ENCODE results near the gene ZNF268. TPM values are rescaled to one million over a fixed set of nuclear protein-coding genes. Genes with fewer than 3 reads are reported as not detected.

The ZNF268 gene
- total RNA-seq, 4 donors from 2014 or later: 13.9 to 31.9 (median 18.6) TPM

GRCh38 chr12:133172491-133172890, 8.8 kb upstream of the ZNF268 start:
- DNase-seq (ENCODE audit: low spot score in 2 of 2): no peak
- no peaks in the 10 kb centered on the region for H3K4me1 ChIP-seq
- TF ChIP-seq CTCF (IDR thresholded peaks at IDR 0.05): no peak
- no peak for TF ChIP-seq POLR2A (IDR thresholded peaks at IDR 0.05)
- TF ChIP-seq EP300 (IDR thresholded peaks at IDR 0.05): no peak
- peaks cover 0 to 87% (median 14%) of the 10 kb centered on the region in 4 donors for H3K9me3 ChIP-seq
- H3K36me3 ChIP-seq: no peaks in the 10 kb centered on the region
- H3K27me3 ChIP-seq: no peaks in the 10 kb centered on the region
- WGBS, 2 donors: 86 to 100% methylated on average over 1 of the region's 1 CpG
- H3K4me3 ChIP-seq: no peak overlapping the region
- no peak overlapping the region for H3K27ac ChIP-seq

- WGBS, 2 donors: 76 to 86% methylated on average over 1 of the region's 1 CpG
- no peak for DNase-seq (ENCODE audit: low spot score in 2 of 2)
- H3K27ac ChIP-seq: no peak overlapping the region
- peaks cover 0 to 88% (median 15%) of the 10 kb centered on the region in 4 donors for H3K9me3 ChIP-seq
- TF ChIP-seq CTCF (IDR thresholded peaks at IDR 0.05) (no peak), EP300 (IDR thresholded peaks at IDR 0.05) (no peak), POLR2A (IDR thresholded peaks at IDR 0.05) (no peak)
- no peak overlapping the region for H3K4me3 ChIP-seq
- no peaks in the 10 kb centered on the region for H3K36me3 ChIP-seq
- no peaks in the 10 kb centered on the region for H3K4me1 ChIP-seq
- H3K27me3 ChIP-seq: no peaks in the 10 kb centered on the region
Measured at GRCh38 chr12:133174901-133175300, 6.4 kb upstream of the ZNF268 start.

- peak overlapping the region in 1 of 4 donors; percentile 92 for H3K4me3 ChIP-seq
- DNase-seq (ENCODE audit: low spot score in 2 of 2): no peak
- WGBS, 2 donors: 96 to 97% methylated on average over 8 of the region's 8 CpGs
- H3K9me3 ChIP-seq: peaks cover 0 to 81% (median 16%) of the 10 kb centered on the region in 4 donors
- no peak overlapping the region for H3K27ac ChIP-seq
- no peaks in the 10 kb centered on the region for H3K27me3 ChIP-seq
- TF ChIP-seq POLR2A (IDR thresholded peaks at IDR 0.05) (no peak), EP300 (IDR thresholded peaks at IDR 0.05) (no peak), CTCF (IDR thresholded peaks at IDR 0.05) (no peak)
- peaks cover 0 to 18% (median 0%) of the 10 kb centered on the region in 4 donors for H3K4me1 ChIP-seq
- peaks cover 0 to 34% (median 17%) of the 10 kb centered on the region in 3 donors for H3K36me3 ChIP-seq
Measured at GRCh38 chr12:133180669-133181068, 626 bp upstream of the ZNF268 start.

GRCh38 chr12:133190176-133190575, 8.9 kb downstream of the ZNF268 start:
- no peak overlapping the region for H3K4me3 ChIP-seq
- H3K9me3 ChIP-seq: peaks cover under 1 to 100% (median 67%) of the 10 kb centered on the region in 4 donors
- TF ChIP-seq CTCF (IDR thresholded peaks at IDR 0.05): no peak
- no peak for TF ChIP-seq POLR2A (IDR thresholded peaks at IDR 0.05)
- no peak for TF ChIP-seq EP300 (IDR thresholded peaks at IDR 0.05)
- WGBS, 2 donors: 92 to 99% methylated on average over 2 of the region's 2 CpGs
- no peaks in the 10 kb centered on the region for H3K4me1 ChIP-seq
- no peaks in the 10 kb centered on the region for H3K27me3 ChIP-seq
- no peak overlapping the region for H3K27ac ChIP-seq
- peaks cover 22 to 100% (median 90%) of the 10 kb centered on the region in 3 donors for H3K36me3 ChIP-seq
- no peak for DNase-seq (ENCODE audit: low spot score in 2 of 2)

- 98 to 99% methylated on average over 5 of the region's 5 CpGs for WGBS, 2 donors
- TF ChIP-seq POLR2A (IDR thresholded peaks at IDR 0.05): no peak
- H3K36me3 ChIP-seq: peaks cover 22 to 92% (median 83%) of the 10 kb centered on the region in 3 donors
- H3K27ac ChIP-seq: no peak overlapping the region
- H3K9me3 ChIP-seq: peaks cover 3 to 91% (median 65%) of the 10 kb centered on the region in 4 donors
- no peak overlapping the region for H3K4me3 ChIP-seq
- no peak for DNase-seq (ENCODE audit: low spot score in 2 of 2)
- H3K27me3 ChIP-seq: no peaks in the 10 kb centered on the region
- H3K4me1 ChIP-seq: no peaks in the 10 kb centered on the region
Measured at GRCh38 chr12:133192847-133193246, 11.6 kb downstream of the ZNF268 start.

- Histone ChIP-seq H3K4me1 (no peaks in the 10 kb centered on the region), H3K9me3 (peaks cover 27 to 82% (median 63%) of the 10 kb centered on the region in 4 donors), H3K4me3 (no peak overlapping the region), H3K27me3 (no peaks in the 10 kb centered on the region), H3K36me3 (peaks cover 10 to 75% (median 21%) of the 10 kb centered on the region in 3 donors), H3K27ac (no peak overlapping the region)
- DNase-seq (ENCODE audit: low spot score in 2 of 2): no peak
- TF ChIP-seq POLR2A (IDR thresholded peaks at IDR 0.05) (no peak), CTCF (IDR thresholded peaks at IDR 0.05) (no peak), EP300 (IDR thresholded peaks at IDR 0.05) (no peak)
- WGBS, 2 donors: 42 to 100% methylated on average over 2 of the region's 2 CpGs
Measured at GRCh38 chr12:133201888-133202287, 20.6 kb downstream of the ZNF268 start.
